ENCODE measurements around the gene RFX2.

The RFX2 gene

DNA sequence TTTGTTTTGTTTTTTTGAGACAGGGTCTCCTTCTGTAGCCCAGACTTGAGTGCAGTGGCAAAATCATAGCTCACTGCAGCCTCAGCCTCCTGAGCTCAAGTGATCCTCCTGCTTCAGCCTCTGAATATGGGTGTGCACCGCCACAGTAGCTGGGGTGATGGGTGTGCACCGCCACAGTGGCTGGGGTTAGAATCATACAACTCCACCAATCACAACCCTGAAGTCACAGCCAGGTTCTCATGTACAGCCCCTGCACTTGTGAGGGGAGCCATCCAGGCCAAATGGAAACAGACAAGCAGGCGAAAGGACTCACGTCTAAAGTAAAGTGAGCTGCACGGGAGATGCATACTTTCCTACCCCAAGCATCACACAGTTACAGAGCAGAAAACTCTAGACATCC is 69.2 kb downstream of the RFX2 start (continued):
- TF ChIP-seq CSDC2 (CRISPR knock-in tag; IDR thresholded peaks at IDR 0.05) (no peak), TCF4 (CRISPR knock-in tag; IDR thresholded peaks at IDR 0.05; ENCODE audit: borderline replicate concordance) (no peak), ESRRG (CRISPR knock-in tag; IDR thresholded peaks at IDR 0.05) (no peak), ARNTL (CRISPR knock-in tag; IDR thresholded peaks at IDR 0.05; ENCODE audit: borderline replicate concordance, low read depth) (no peak), ZFP30 (CRISPR knock-in tag; IDR thresholded peaks at IDR 0.05) (no peak), ZNF8 (CRISPR knock-in tag; IDR thresholded peaks at IDR 0.05) (no peak), ZFP3 (CRISPR knock-in tag; IDR thresholded peaks at IDR 0.05) (no peak), ZNF70 (CRISPR knock-in tag; IDR thresholded peaks at IDR 0.05) (no peak)
- TF ChIP-seq, protein P1, sequence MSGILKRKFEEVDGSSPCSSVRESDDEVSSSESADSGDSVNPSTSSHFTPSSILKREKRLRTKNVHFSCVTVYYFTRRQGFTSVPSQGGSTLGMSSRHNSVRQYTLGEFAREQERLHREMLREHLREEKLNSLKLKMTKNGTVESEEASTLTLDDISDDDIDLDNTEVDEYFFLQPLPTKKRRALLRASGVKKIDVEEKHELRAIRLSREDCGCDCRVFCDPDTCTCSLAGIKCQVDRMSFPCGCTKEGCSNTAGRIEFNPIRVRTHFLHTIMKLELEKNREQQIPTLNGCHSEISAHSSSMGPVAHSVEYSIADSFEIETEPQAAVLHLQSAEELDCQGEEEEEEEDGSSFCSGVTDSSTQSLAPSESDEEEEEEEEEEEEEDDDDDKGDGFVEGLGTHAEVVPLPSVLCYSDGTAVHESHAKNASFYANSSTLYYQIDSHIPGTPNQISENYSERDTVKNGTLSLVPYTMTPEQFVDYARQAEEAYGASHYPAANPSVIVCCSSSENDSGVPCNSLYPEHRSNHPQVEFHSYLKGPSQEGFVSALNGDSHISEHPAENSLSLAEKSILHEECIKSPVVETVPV (CRISPR knock-in tag; IDR thresholded peaks at IDR 0.05), result no peak

DNA sequence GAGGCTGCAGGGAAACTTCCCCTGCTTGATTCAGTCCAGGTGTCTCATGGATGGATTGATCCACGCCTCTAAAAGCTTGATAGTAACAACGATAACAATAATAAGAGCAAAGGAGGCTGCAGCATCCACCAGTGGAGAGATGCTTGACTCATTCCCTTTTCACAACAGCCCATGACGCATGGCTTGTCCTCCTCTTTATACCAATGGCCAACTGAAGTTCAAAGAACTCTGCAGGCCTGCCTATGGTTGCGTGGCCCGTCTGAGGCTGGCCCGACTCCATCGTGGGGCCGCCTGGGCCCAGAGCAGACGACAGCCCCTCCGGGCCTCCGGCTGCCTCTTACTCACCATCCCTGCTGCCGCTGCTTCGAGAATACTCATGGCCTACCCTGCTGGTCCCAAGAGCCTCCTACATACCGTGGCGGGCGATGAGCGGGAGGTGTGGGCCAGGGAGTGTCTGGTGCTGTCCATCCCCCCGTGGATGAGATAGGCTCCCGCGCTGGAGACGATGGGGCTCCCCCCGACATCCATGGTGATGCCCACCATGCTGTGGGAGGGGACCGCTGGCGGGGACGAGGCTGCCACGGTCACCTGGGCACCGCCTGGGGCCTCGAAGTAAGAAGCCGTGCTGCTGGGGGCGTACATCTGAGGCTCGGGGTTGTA is 70.6 kb downstream of the RFX2 start:
- TF ChIP-seq CSDC2 (CRISPR knock-in tag; IDR thresholded peaks at IDR 0.05) (no peak), ZNF70 (CRISPR knock-in tag; IDR thresholded peaks at IDR 0.05) (no peak), RARB (CRISPR knock-in tag; IDR thresholded peaks at IDR 0.05) (no peak), PPARA (CRISPR knock-in tag; IDR thresholded peaks at IDR 0.05; ENCODE audit: borderline replicate concordance) (no peak), BACH2 (CRISPR knock-in tag; IDR thresholded peaks at IDR 0.05; ENCODE audit: borderline replicate concordance) (no peak), ARNTL (CRISPR knock-in tag; IDR thresholded peaks at IDR 0.05; ENCODE audit: borderline replicate concordance, low read depth) (no peak), TOX (CRISPR knock-in tag; IDR thresholded peaks at IDR 0.05; ENCODE audit: borderline replicate concordance) (no peak)
- ATAC-seq, result no peak

DNA sequence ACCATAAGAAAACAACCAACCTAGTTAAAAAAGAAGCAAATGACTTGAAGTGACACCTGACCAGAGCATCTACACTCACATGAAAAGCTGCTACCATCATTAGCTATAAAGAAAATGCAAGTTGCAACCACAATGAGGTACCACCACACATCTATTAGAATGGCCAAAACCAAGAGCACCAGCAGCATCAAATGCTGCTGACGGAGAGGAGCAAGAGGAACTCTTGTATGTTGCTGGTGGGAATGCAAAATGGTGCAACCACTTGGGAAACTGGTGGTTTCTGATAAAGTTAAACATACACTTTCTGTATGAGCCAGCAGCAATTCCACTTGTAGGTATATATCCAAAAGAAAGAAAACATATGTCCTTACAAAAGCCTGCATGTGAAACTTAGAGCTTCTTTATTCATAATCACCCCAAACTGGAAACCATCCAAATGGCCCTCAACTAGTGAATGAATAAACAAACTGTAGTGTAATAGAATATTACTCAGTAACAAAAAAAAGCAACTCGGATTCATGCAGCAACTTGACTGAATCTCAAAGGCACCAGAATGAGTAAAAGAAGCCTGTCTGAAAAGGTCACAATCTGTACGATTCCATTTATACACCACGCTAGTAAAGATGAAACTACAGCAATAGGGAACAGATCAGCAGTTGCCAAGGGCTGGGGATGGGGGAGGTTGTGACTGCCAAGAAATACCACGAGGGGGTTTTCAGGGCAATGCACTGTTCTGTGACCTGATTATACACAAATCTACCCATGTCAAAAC is 71.5 kb downstream of the RFX2 start:
- TF ChIP-seq ESRRG (CRISPR knock-in tag; IDR thresholded peaks at IDR 0.05) (no peak), ZFP3 (CRISPR knock-in tag; IDR thresholded peaks at IDR 0.05) (no peak), TOX (CRISPR knock-in tag; IDR thresholded peaks at IDR 0.05; ENCODE audit: borderline replicate concordance) (no peak), ISL1 (CRISPR knock-in tag; IDR thresholded peaks at IDR 0.05) (no peak)
- no peak for ATAC-seq

DNA sequence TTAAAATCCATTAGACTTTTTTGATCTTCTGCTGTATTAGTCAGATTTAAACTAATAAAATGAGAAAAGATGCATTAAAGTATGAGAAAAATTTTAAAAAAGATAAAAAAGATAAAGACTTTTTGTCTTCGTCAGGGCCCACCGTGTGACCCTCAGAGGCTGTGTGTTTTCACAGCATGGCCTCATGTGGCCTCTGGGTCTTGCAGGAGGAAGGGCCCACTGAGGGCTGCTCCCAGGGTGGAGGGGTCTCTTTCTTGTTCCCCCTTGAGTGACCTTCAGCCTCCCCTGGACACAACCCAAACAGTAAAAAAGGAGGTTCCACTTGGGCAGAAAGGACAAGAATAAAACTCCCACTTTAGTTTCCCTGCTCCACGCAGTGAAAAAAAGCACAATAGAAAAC is 75.3 kb downstream of the RFX2 start:
- ATAC-seq, result no peak
- TF ChIP-seq ESRRG (CRISPR knock-in tag; IDR thresholded peaks at IDR 0.05) (no peak), PPARA (CRISPR knock-in tag; IDR thresholded peaks at IDR 0.05; ENCODE audit: borderline replicate concordance) (no peak), BACH2 (CRISPR knock-in tag; IDR thresholded peaks at IDR 0.05; ENCODE audit: borderline replicate concordance) (no peak), TOX (CRISPR knock-in tag; IDR thresholded peaks at IDR 0.05; ENCODE audit: borderline replicate concordance) (no peak), ZFP30 (CRISPR knock-in tag; IDR thresholded peaks at IDR 0.05) (no peak), ISL1 (CRISPR knock-in tag; IDR thresholded peaks at IDR 0.05) (no peak), ZC3H10 (CRISPR knock-in tag; IDR thresholded peaks at IDR 0.05) (no peak), TCF4 (CRISPR knock-in tag; IDR thresholded peaks at IDR 0.05; ENCODE audit: borderline replicate concordance) (no peak), OSR1 (CRISPR knock-in tag; IDR thresholded peaks at IDR 0.05) (no peak), RARB (CRISPR knock-in tag; IDR thresholded peaks at IDR 0.05) (no peak), GLIS3 (CRISPR knock-in tag; IDR thresholded peaks at IDR 0.05) (no peak), CSDC2 (CRISPR knock-in tag; IDR thresholded peaks at IDR 0.05) (no peak), ARNTL (CRISPR knock-in tag; IDR thresholded peaks at IDR 0.05; ENCODE audit: borderline replicate concordance, low read depth) (no peak), ZNF565 (CRISPR knock-in tag; conservative IDR thresholded peaks at IDR 0.05; ENCODE audit: low read depth) (no peak)
- TF ChIP-seq, protein P1 (CRISPR knock-in tag; IDR thresholded peaks at IDR 0.05), result no peak
- TF ChIP-seq, protein P2, sequence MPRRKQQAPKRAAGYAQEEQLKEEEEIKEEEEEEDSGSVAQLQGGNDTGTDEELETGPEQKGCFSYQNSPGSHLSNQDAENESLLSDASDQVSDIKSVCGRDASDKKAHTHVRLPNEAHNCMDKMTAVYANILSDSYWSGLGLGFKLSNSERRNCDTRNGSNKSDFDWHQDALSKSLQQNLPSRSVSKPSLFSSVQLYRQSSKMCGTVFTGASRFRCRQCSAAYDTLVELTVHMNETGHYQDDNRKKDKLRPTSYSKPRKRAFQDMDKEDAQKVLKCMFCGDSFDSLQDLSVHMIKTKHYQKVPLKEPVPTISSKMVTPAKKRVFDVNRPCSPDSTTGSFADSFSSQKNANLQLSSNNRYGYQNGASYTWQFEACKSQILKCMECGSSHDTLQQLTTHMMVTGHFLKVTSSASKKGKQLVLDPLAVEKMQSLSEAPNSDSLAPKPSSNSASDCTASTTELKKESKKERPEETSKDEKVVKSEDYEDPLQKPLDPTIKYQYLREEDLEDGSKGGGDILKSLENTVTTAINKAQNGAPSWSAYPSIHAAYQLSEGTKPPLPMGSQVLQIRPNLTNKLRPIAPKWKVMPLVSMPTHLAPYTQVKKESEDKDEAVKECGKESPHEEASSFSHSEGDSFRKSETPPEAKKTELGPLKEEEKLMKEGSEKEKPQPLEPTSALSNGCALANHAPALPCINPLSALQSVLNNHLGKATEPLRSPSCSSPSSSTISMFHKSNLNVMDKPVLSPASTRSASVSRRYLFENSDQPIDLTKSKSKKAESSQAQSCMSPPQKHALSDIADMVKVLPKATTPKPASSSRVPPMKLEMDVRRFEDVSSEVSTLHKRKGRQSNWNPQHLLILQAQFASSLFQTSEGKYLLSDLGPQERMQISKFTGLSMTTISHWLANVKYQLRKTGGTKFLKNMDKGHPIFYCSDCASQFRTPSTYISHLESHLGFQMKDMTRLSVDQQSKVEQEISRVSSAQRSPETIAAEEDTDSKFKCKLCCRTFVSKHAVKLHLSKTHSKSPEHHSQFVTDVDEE (CRISPR knock-in tag; IDR thresholded peaks at IDR 0.05), result no peak
- TF ChIP-seq, protein P3, sequence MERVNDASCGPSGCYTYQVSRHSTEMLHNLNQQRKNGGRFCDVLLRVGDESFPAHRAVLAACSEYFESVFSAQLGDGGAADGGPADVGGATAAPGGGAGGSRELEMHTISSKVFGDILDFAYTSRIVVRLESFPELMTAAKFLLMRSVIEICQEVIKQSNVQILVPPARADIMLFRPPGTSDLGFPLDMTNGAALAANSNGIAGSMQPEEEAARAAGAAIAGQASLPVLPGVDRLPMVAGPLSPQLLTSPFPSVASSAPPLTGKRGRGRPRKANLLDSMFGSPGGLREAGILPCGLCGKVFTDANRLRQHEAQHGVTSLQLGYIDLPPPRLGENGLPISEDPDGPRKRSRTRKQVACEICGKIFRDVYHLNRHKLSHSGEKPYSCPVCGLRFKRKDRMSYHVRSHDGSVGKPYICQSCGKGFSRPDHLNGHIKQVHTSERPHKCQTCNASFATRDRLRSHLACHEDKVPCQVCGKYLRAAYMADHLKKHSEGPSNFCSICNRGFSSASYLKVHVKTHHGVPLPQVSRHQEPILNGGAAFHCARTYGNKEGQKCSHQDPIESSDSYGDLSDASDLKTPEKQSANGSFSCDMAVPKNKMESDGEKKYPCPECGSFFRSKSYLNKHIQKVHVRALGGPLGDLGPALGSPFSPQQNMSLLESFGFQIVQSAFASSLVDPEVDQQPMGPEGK (CRISPR knock-in tag; IDR thresholded peaks at IDR 0.05; ENCODE audit: borderline replicate concordance), result no peak
- TF ChIP-seq, protein P4, sequence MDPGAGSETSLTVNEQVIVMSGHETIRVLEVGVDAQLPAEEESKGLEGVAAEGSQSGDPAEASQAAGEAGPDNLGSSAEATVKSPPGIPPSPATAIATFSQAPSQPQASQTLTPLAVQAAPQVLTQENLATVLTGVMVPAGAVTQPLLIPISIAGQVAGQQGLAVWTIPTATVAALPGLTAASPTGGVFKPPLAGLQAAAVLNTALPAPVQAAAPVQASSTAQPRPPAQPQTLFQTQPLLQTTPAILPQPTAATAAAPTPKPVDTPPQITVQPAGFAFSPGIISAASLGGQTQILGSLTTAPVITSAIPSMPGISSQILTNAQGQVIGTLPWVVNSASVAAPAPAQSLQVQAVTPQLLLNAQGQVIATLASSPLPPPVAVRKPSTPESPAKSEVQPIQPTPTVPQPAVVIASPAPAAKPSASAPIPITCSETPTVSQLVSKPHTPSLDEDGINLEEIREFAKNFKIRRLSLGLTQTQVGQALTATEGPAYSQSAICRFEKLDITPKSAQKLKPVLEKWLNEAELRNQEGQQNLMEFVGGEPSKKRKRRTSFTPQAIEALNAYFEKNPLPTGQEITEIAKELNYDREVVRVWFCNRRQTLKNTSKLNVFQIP (CRISPR knock-in tag; IDR thresholded peaks at IDR 0.05; ENCODE audit: borderline replicate concordance, low read depth), result no peak
- TF ChIP-seq, protein P5, sequence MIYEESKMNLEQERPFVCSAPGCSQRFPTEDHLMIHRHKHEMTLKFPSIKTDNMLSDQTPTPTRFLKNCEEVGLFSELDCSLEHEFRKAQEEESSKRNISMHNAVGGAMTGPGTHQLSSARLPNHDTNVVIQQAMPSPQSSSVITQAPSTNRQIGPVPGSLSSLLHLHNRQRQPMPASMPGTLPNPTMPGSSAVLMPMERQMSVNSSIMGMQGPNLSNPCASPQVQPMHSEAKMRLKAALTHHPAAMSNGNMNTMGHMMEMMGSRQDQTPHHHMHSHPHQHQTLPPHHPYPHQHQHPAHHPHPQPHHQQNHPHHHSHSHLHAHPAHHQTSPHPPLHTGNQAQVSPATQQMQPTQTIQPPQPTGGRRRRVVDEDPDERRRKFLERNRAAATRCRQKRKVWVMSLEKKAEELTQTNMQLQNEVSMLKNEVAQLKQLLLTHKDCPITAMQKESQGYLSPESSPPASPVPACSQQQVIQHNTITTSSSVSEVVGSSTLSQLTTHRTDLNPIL (CRISPR knock-in tag; IDR thresholded peaks at IDR 0.05; ENCODE audit: low read depth), result no peak
